ENCODE data around the gene QSER1. TPM values are rescaled to one million over a fixed set of nuclear protein-coding genes. Genes with fewer than 3 reads are reported as not detected.
A peak's percentile ranks its signal among the peaks of the same experiment; 100 is the strongest.

QSER1 gene
- total RNA-seq, 6 experiments from 2014 or later = 20.2 to 26.4 (median 24.0) TPM

- Mint-ChIP-seq H3K27me3 (ENCODE audit: insufficient read depth) (peaks cover 1% of the 10 kb centered on the region; the same call in 1 of the 2 replicates), H3K4me1 (ENCODE audit: low read depth) (peaks cover 30% of the 10 kb centered on the region), H3K27ac (peak overlapping the region; percentile 98), H3K36me3 (ENCODE audit: low read depth) (peaks cover 6% of the 10 kb centered on the region; the same call in 1 of the 2 replicates), H3K9me3 (no peaks in the 10 kb centered on the region), H3K4me3 (peak overlapping the region; percentile 91)
- DNase-seq = no peak
- TF ChIP-seq CTCF (IDR thresholded peaks at IDR 0.05) = no peak
Measured at GRCh38 chr11:32894921-32895320, 2.3 kb downstream of the QSER1 start.

GRCh38 chr11:32895471-32895870 is 2.9 kb downstream of the QSER1 start:
- Mint-ChIP-seq H3K9me3 (no peaks in the 10 kb centered on the region), H3K4me1 (ENCODE audit: low read depth) (peaks cover 30% of the 10 kb centered on the region), H3K27ac (peak overlapping the region; percentile 98), H3K27me3 (ENCODE audit: insufficient read depth) (no peaks in the 10 kb centered on the region), H3K4me3 (peak overlapping the region; percentile 91; the same call in 1 of the 2 replicates), H3K36me3 (ENCODE audit: low read depth) (peaks cover 7% of the 10 kb centered on the region; the same call in 1 of the 2 replicates)
- TF ChIP-seq CTCF (IDR thresholded peaks at IDR 0.05) = no peak
- DNase-seq = no peak

GRCh38 chr11:32897103-32897502 is 4.5 kb downstream of the QSER1 start:
- Mint-ChIP-seq H3K27me3 (ENCODE audit: insufficient read depth) (no peaks in the 10 kb centered on the region), H3K4me1 (ENCODE audit: low read depth) (peaks cover 19% of the 10 kb centered on the region), H3K9me3 (no peaks in the 10 kb centered on the region), H3K36me3 (ENCODE audit: low read depth) (peaks cover 7% of the 10 kb centered on the region; the same call in 1 of the 2 replicates), H3K4me3 (no peak overlapping the region), H3K27ac (no peak overlapping the region)
- TF ChIP-seq CTCF (IDR thresholded peaks at IDR 0.05) = no peak
- no peak for DNase-seq

- no peak overlapping the region for H3K4me3 Mint-ChIP-seq
- H3K4me1 Mint-ChIP-seq (ENCODE audit: low read depth) = peaks cover 19% of the 10 kb centered on the region
- no peaks in the 10 kb centered on the region for H3K9me3 Mint-ChIP-seq
- peaks cover 7% of the 10 kb centered on the region; the same call in 1 of the 2 replicates for H3K36me3 Mint-ChIP-seq (ENCODE audit: low read depth)
- DNase-seq = no peak
- no peak for TF ChIP-seq CTCF (IDR thresholded peaks at IDR 0.05)
- no peaks in the 10 kb centered on the region for H3K27me3 Mint-ChIP-seq (ENCODE audit: insufficient read depth)
- no peak overlapping the region for H3K27ac Mint-ChIP-seq
Measured at GRCh38 chr11:32899438-32899837, 6.8 kb downstream of the QSER1 start.

- no peak overlapping the region for H3K27ac Mint-ChIP-seq
- H3K36me3 Mint-ChIP-seq (ENCODE audit: low read depth) = peaks cover 7% of the 10 kb centered on the region; the same call in 1 of the 2 replicates
Measured at GRCh38 chr11:32902089-32902665, 9.6 kb downstream of the QSER1 start.

More at GRCh38 chr11:32902089-32902665, 9.6 kb downstream of the QSER1 start:
- no peak overlapping the region for H3K4me3 Mint-ChIP-seq
- H3K9me3 Mint-ChIP-seq = no peaks in the 10 kb centered on the region
- H3K4me1 Mint-ChIP-seq (ENCODE audit: low read depth) = peaks cover 15% of the 10 kb centered on the region
- no peak for TF ChIP-seq CTCF (IDR thresholded peaks at IDR 0.05)
- no peaks in the 10 kb centered on the region for H3K27me3 Mint-ChIP-seq (ENCODE audit: insufficient read depth)
- DNase-seq = no peak
